OCI-LY7 (cell line): Measurements from ENCODE around the gene PLEKHF1. TPM values are rescaled to one million over a fixed set of nuclear protein-coding genes. Genes with fewer than 3 reads are reported as not detected.

Experiments
- Bru-seq: library from RNA; stranded (reverse); fragments of 400-500 nt; gene quantifications from one replicate; lab custom pipeline; 2021; lab: Mats Ljungman, UMichigan
- BruChase-seq, 2 experiments: library from RNA; stranded (reverse); fragments of 400-500 nt; gene quantifications; one replicate each; lab custom pipeline; 2021; lab: Mats Ljungman, UMichigan
- BruUV-seq: library from RNA; stranded (reverse); fragments of 400-500 nt; replicated peaks from 2 replicates; lab custom pipeline; 2021; lab: Mats Ljungman, UMichigan
- CTCF ChIA-PET: fragments of 300-600 bp; sonication (Branson Sonifier 250); formaldehyde crosslinking; loops from one replicate; lab custom pipeline; 2022; ENCODE audit warnings: antibody characterized with exemption; ENCODE audit not compliant: unreplicated experiment; lab: Charles Lee
- POLR2A ChIA-PET: fragments of 300-600 bp; sonication (Branson Sonifier 250); formaldehyde crosslinking; loops from one replicate; lab custom pipeline; 2022; ENCODE audit warnings: antibody characterized with exemption; lab: Charles Lee
- DNase-seq: peaks from one replicate; pipeline ENCODE4 v3.0.0-alpha.2; 2015; ENCODE audit warnings: low spot score
- H2AFZ ChIP-seq: fragments of 200-600 bp; sonication (generic), shearing (Covaris generic); 2 replicates; pipeline ENCODE4 v1.6.1; 2014; ENCODE audit warnings: mild to moderate bottlenecking, antibody characterized with exemption, low read length, moderate library complexity
- H3K27ac ChIP-seq: fragments of 200-600 bp; sonication (generic); 2 replicates; pipeline ENCODE4 v1.5.1; 2014; ENCODE audit warnings: mixed run types, low read depth, mild to moderate bottlenecking, moderate library complexity, low read length, inconsistent platforms; ENCODE audit not compliant: poor library complexity, severe bottlenecking
- H3K36me3 ChIP-seq: fragments of 200-600 bp; sonication (generic); 2 replicates; pipeline ENCODE4 v1.6.1; 2014; ENCODE audit warnings: mild to moderate bottlenecking, antibody characterized with exemption, low read length, moderate library complexity, mixed read lengths; ENCODE audit not compliant: insufficient read depth
- H3K4me1 ChIP-seq: fragments of 200-600 bp; sonication (generic); 2 replicates; pipeline ENCODE4 v1.5.1; 2014; ENCODE audit warnings: mild to moderate bottlenecking, low read length; ENCODE audit not compliant: insufficient read depth, poor library complexity, severe bottlenecking
- H3K4me2 ChIP-seq: fragments of 200-600 bp; sonication (generic); 2 replicates; pipeline ENCODE4 v1.6.1; 2014; ENCODE audit warnings: mild to moderate bottlenecking, low read length
- H3K4me3 ChIP-seq: fragments of 200-600 bp; sonication (generic); 2 replicates; pipeline ENCODE4 v1.5.1; 2014; ENCODE audit warnings: mild to moderate bottlenecking, low read depth, low read length; ENCODE audit not compliant: poor library complexity, severe bottlenecking
- H3K79me2 ChIP-seq: fragments of 200-600 bp; sonication (generic); 2 replicates; pipeline ENCODE4 v1.6.1; 2016; ENCODE audit warnings: low read depth, mild to moderate bottlenecking, low read length, moderate library complexity, mixed read lengths; ENCODE audit not compliant: insufficient read depth
- H3K9me2 ChIP-seq: fragments of 200-600 bp; sonication (generic); 2 replicates; pipeline ENCODE4 v1.6.1; 2016; ENCODE audit warnings: mild to moderate bottlenecking, low read length, mixed read lengths; ENCODE audit not compliant: insufficient read depth
- H3K9me3 ChIP-seq: fragments of 200-600 bp; sonication (generic); 2 replicates; pipeline ENCODE4 v1.6.1; 2014; ENCODE audit warnings: mild to moderate bottlenecking, mixed run types, low read length, mixed read lengths
- H4K20me1 ChIP-seq: fragments of 200-600 bp; sonication (generic); 2 replicates; pipeline ENCODE4 v1.6.1; 2014; ENCODE audit warnings: mild to moderate bottlenecking, antibody characterized with exemption, low read length, moderate library complexity, mixed read lengths; ENCODE audit not compliant: insufficient read depth
- EZH2phosphoT487 ChIP-seq: fragments of 200-600 bp; sonication (generic); IDR thresholded peaks from 2 replicates; pipeline ENCODE4 v1.6.1; 2018; ENCODE audit warnings: low read depth, borderline replicate concordance, mild to moderate bottlenecking, mixed run types, antibody characterized with exemption, low read length, moderate library complexity, mixed read lengths
- intact Hi-C: fragments of 100-400 bp; cut with micrococcal nuclease; formaldehyde crosslinking; loops from one replicate; pipeline ENCODE4 v1.10.0; 2022; ENCODE audit not compliant: unreplicated experiment
- long read RNA-seq: library from polyadenylated mRNA; stranded (forward); transcript quantifications from one replicate; pipeline ENCODE4 v2.0.0, GENCODE V29; 2022
- total RNA-seq, 2 experiments: library from RNA; depleted of rRNA in 1 of 2; stranded (reverse); fragments of >200 nt in 1 of 2; shearing (Covaris generic) in 1 of 2; gene quantifications; 2 replicates each; pipeline ENCODE4 v1.2.3, GENCODE V29; 2014 to 2022
- TF ChIP-seq, protein P1 (sequence below): fragments of 200-600 bp; sonication (generic); conservative IDR thresholded peaks from 2 replicates; pipeline ENCODE4 v1.5.1; 2014; ENCODE audit warnings: mild to moderate bottlenecking, antibody characterized with exemption, low read length, moderate library complexity, mixed read lengths

The PLEKHF1 gene, protein sequence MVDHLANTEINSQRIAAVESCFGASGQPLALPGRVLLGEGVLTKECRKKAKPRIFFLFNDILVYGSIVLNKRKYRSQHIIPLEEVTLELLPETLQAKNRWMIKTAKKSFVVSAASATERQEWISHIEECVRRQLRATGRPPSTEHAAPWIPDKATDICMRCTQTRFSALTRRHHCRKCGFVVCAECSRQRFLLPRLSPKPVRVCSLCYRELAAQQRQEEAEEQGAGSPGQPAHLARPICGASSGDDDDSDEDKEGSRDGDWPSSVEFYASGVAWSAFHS
- total RNA-seq (2014; rRNA removed; shearing (Covaris generic)) (7.0 TPM in 2 replicates), total RNA-seq (2022) (4.5 and 5.0 TPM in 2 replicates), Bru-seq, nascent RNA (percentile 40 among the genes with signal in this experiment), BruChase-seq, experiment 1, labeled RNA remaining after a 6-hour chase (percentile 30 among the genes with signal in this experiment), BruChase-seq, experiment 2, labeled RNA remaining after a 2-hour chase (percentile 27 among the genes with signal in this experiment)
- long read RNA-seq, transcript PLEKHF1-201 (2 exons, 2,084 nt): major isoform, 7 of 10 reads
- long read RNA-seq, partial matches to known transcripts: 0 of 10 reads
- long read RNA-seq, other reads (novel, unspliced or antisense): 0 of 10 reads

DNA sequence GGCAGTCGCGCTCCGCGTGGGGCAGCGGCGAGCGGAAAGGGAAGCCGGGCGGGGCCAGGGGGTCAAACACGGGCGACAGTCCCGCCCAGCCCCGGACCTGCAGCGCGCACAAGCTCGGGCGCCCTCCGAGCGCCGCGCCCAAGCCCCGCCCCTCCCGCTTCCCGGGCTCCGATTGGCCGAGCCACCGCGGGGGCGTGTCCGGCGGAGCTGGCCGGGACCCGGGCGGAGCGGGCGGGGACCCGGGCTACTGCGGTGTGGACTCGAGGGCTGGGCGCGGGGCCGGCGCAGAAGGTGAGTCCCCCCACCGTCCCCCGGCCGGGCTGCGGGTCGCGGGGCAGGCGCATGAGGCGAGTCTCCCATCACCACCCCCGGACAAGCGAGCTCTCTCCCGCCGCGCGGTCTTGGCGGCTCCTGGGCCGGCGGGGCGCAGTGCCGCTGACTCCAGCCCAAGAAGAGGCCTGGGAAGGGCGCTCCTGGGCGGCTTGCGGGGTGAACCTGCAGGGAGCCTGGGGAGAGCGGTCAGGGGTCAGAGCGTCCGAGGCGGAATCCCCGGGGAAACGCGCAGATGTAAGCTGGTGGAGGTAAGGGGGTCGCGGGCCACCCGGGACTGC, at the start of gene PLEKHF1:
Gene PLEKHF1 (plus strand): TSS at position 247 of the 611 bp plus-strand sequence. CDS start 8,379 bp downstream, outside the sequence.
- H3K27ac ChIP-seq: no peak within 1 kb of the TSS
- intact Hi-C loops: loop anchor here (2.0 kb wide), 2 partner anchors 51 to 55 kb away; no protein-coding TSS in a partner anchor
- ChIA-PET CTCF (interaction anchor here (0.7 to 2.2 kb wide), 4 partner anchors 51 to 55 kb away, joined by 3 to 6 read pairs (median 3); no protein-coding TSS in a partner anchor), POLR2A (interaction anchor here (0.8 kb wide), 2 partner anchors 12 to 50 kb away, joined by 5 to 9 read pairs; no protein-coding TSS in a partner anchor)
- H3K4me2 ChIP-seq: peak within 1 kb of the TSS; percentile 96
- peak; percentile 88 for DNase-seq
- H3K36me3 ChIP-seq: no peaks in the 10 kb centered on the region
- peak within 1 kb of the TSS; percentile 86 for H3K4me3 ChIP-seq
- H3K9me3 ChIP-seq: no peaks in the 10 kb centered on the region
- BruUV-seq: no TSS peak
- TF ChIP-seq, protein P1, sequence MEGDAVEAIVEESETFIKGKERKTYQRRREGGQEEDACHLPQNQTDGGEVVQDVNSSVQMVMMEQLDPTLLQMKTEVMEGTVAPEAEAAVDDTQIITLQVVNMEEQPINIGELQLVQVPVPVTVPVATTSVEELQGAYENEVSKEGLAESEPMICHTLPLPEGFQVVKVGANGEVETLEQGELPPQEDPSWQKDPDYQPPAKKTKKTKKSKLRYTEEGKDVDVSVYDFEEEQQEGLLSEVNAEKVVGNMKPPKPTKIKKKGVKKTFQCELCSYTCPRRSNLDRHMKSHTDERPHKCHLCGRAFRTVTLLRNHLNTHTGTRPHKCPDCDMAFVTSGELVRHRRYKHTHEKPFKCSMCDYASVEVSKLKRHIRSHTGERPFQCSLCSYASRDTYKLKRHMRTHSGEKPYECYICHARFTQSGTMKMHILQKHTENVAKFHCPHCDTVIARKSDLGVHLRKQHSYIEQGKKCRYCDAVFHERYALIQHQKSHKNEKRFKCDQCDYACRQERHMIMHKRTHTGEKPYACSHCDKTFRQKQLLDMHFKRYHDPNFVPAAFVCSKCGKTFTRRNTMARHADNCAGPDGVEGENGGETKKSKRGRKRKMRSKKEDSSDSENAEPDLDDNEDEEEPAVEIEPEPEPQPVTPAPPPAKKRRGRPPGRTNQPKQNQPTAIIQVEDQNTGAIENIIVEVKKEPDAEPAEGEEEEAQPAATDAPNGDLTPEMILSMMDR: no peak
- H2AFZ ChIP-seq: peak within 1 kb of the TSS; percentile 90
- H4K20me1 ChIP-seq: no peaks in the 10 kb centered on the region
- peaks cover 30% of the 10 kb centered on the region for H3K4me1 ChIP-seq
- H3K79me2 ChIP-seq: no peaks in the 10 kb centered on the region
- no peaks in the 10 kb centered on the region for H3K9me2 ChIP-seq

DNA sequence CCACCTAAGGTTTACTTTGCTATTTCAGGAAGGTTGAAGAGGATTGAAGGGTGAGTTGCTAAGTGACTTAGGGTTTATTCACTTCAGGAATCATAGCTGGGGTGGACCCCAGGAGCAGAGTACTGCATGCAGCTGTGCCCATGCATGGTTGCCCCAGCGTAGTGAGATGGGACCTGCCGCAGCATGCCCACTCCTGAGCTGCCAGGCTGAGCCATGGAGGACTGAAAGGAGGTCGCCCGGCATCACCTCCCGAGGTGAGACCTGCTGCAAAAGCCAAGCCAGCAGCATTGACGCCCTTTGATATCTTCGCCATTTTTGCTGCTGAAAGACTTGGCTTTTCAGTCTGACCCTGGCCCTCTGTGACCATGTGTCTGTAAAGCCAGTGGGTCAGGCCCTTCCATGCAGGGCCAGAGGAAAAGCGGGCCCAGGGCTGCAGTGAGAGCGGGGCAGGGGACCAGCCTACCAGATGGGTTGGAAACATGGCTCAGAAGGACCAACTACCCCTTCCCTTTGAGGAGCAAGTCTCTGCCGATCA, 49.3 kb upstream of the PLEKHF1 start:
- CTCF ChIA-PET: no interaction called here
- BruUV-seq: no TSS peak
- no peak overlapping the region for H3K4me3 ChIP-seq
- H3K4me1 ChIP-seq: peaks cover 6% of the 10 kb centered on the region
- H3K79me2 ChIP-seq: no peaks in the 10 kb centered on the region
- no peaks in the 10 kb centered on the region for H3K9me3 ChIP-seq
- POLR2A ChIA-PET: no interaction called here
- H2AFZ ChIP-seq: no peak overlapping the region
- TF ChIP-seq, protein P1: no peak
- TF ChIP-seq EZH2phosphoT487: no peak
- intact Hi-C loops: no loop called here
- no peak for DNase-seq
- no peak overlapping the region for H3K4me2 ChIP-seq
- H4K20me1 ChIP-seq: no peaks in the 10 kb centered on the region
- H3K27ac ChIP-seq: no peak overlapping the region
- peaks cover 46% of the 10 kb centered on the region for H3K36me3 ChIP-seq
- H3K9me2 ChIP-seq: no peaks in the 10 kb centered on the region
